HepG2 (cell line): ENCODE measurements around the gene CD9. TPM values are rescaled to one million over a fixed set of nuclear protein-coding genes. Genes with fewer than 3 reads are reported as not detected.

Source experiments
- GZF1 ChIP-seq: sonication (generic); formaldehyde crosslinking; IDR thresholded peaks from 2 replicates; pipeline ENCODE4 v1.5.1; 2020; ENCODE audit warnings: mild to moderate bottlenecking, missing genetic modification reagents
- HNRNPUL1 ChIP-seq: fragments of 200-400 bp; formaldehyde crosslinking; IDR thresholded peaks from 2 replicates; pipeline ENCODE4 v1.6.1; 2017; ENCODE audit warnings: low read depth, mild to moderate bottlenecking, low read length, moderate library complexity
- KDM1A ChIP-seq: IDR thresholded peaks from 2 replicates; pipeline ENCODE4 v1.6.1; 2016; ENCODE audit warnings: missing compliant biosample characterization
- KDM2A ChIP-seq: sonication (generic); formaldehyde crosslinking; IDR thresholded peaks from 2 replicates; pipeline ENCODE4 v1.4.0; 2020; ENCODE audit warnings: low read depth, missing genetic modification reagents, borderline replicate concordance
- KLF12 ChIP-seq: sonication (generic); formaldehyde crosslinking; IDR thresholded peaks from 2 replicates; pipeline ENCODE4 v1.4.0; 2020; ENCODE audit warnings: missing genetic modification reagents, borderline replicate concordance
- NFIC ChIP-seq: IDR thresholded peaks from 2 replicates; pipeline ENCODE4 v1.6.1; 2012; ENCODE audit warnings: mild to moderate bottlenecking, low read length, inconsistent platforms
- PAF1 ChIP-seq: IDR thresholded peaks from 2 replicates; pipeline ENCODE4 v1.6.1; 2016; ENCODE audit warnings: missing genetic modification reagents, missing compliant biosample characterization
- THAP9 ChIP-seq: sonication (generic); formaldehyde crosslinking; IDR thresholded peaks from 2 replicates; pipeline ENCODE4; 2020; ENCODE audit warnings: missing genetic modification reagents, mild to moderate bottlenecking, borderline replicate concordance
- U2AF1 ChIP-seq: fragments of 200-400 bp; formaldehyde crosslinking; optimal IDR thresholded peaks from 2 replicates; pipeline ENCODE3; 2017; ENCODE audit warnings: mild to moderate bottlenecking, low read depth, low read length
- ZIK1 ChIP-seq: sonication (generic); formaldehyde crosslinking; IDR thresholded peaks from 2 replicates; pipeline ENCODE4 v1.5.0; 2020; ENCODE audit warnings: mild to moderate bottlenecking, low read depth, missing genetic modification reagents, borderline replicate concordance
- ZNF180 ChIP-seq: sonication (generic); formaldehyde crosslinking; IDR thresholded peaks from 2 replicates; pipeline ENCODE4 v1.4.0; 2020; ENCODE audit warnings: low read depth, missing genetic modification reagents, borderline replicate concordance
- ZNF543 ChIP-seq: sonication (generic); formaldehyde crosslinking; IDR thresholded peaks from 2 replicates; pipeline ENCODE4 v1.4.0; 2020; ENCODE audit warnings: mild to moderate bottlenecking, missing genetic modification reagents
- ZNF619 ChIP-seq: sonication (generic); formaldehyde crosslinking; IDR thresholded peaks from 2 replicates; pipeline ENCODE4 v1.4.0; 2020; ENCODE audit warnings: mild to moderate bottlenecking, missing genetic modification reagents
- polyA plus RNA-seq, 8 experiments: library from polyadenylated mRNA; depleted of rRNA in 3 of 8; stranded (reverse) in 7 of 8; unstranded in 1 of 8; fragments of >200 nt; fragmentation: Illumina TruSeq in 4 of 8; extraction: Trizol in 4 of 8; gene quantifications; 2 replicates each; pipeline versions ENCODE4 v1.2.1 to v1.2.3, GENCODE V29; 2011 to 2016; ENCODE audit warnings: low read depth in 4 of 8, missing spikeins in 1 of 8, mixed read lengths in 1 of 8; ENCODE audit not compliant: insufficient read depth in 1 of 8
- total RNA-seq, 5 experiments: library from RNA; depleted of rRNA; stranded (reverse); fragments of >200 nt; fragmentation: Illumina TruSeq; extraction: Trizol; gene quantifications; 2 replicates each; pipeline ENCODE4 v1.2.3, GENCODE V29; 2016; ENCODE audit warnings: low read depth in 1 of 5
- TF ChIP-seq, protein P1 (sequence below): sonication (generic); formaldehyde crosslinking; IDR thresholded peaks from 2 replicates; pipeline ENCODE4 v1.4.0; 2020; ENCODE audit warnings: missing genetic modification reagents
- TF ChIP-seq, protein P2 (sequence below): sonication (generic); formaldehyde crosslinking; IDR thresholded peaks from one replicate; pipeline ENCODE4 v1.5.1; 2020; ENCODE audit warnings: mild to moderate bottlenecking, missing genetic modification reagents; ENCODE audit errors: not compliant biosample characterization

The CD9 gene
- total and polyA plus RNA-seq, 2 of the 13 experiments (the other 11 are each of a cell fraction or from before 2014, with no cell fraction given), result 5.8 to 38.3 TPM

- TF ChIP-seq THAP9 (CRISPR knock-in tag), result no peak
- TF ChIP-seq PAF1, result no peak
- no peak for TF ChIP-seq KLF12 (CRISPR knock-in tag)
- no peak; the same call in 1 of the 2 replicates for TF ChIP-seq ZNF543 (CRISPR knock-in tag)
- no peak for TF ChIP-seq NFIC
- TF ChIP-seq, protein P1, sequence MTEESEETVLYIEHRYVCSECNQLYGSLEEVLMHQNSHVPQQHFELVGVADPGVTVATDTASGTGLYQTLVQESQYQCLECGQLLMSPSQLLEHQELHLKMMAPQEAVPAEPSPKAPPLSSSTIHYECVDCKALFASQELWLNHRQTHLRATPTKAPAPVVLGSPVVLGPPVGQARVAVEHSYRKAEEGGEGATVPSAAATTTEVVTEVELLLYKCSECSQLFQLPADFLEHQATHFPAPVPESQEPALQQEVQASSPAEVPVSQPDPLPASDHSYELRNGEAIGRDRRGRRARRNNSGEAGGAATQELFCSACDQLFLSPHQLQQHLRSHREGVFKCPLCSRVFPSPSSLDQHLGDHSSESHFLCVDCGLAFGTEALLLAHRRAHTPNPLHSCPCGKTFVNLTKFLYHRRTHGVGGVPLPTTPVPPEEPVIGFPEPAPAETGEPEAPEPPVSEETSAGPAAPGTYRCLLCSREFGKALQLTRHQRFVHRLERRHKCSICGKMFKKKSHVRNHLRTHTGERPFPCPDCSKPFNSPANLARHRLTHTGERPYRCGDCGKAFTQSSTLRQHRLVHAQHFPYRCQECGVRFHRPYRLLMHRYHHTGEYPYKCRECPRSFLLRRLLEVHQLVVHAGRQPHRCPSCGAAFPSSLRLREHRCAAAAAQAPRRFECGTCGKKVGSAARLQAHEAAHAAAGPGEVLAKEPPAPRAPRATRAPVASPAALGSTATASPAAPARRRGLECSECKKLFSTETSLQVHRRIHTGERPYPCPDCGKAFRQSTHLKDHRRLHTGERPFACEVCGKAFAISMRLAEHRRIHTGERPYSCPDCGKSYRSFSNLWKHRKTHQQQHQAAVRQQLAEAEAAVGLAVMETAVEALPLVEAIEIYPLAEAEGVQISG (CRISPR knock-in tag), result peak; percentile 69
- no peak for TF ChIP-seq ZNF180 (CRISPR knock-in tag)
- no peak for TF ChIP-seq KDM1A (CRISPR knock-in tag)
- TF ChIP-seq HNRNPUL1, result no peak
- TF ChIP-seq ZIK1 (CRISPR knock-in tag), result no peak
- TF ChIP-seq, protein P2, sequence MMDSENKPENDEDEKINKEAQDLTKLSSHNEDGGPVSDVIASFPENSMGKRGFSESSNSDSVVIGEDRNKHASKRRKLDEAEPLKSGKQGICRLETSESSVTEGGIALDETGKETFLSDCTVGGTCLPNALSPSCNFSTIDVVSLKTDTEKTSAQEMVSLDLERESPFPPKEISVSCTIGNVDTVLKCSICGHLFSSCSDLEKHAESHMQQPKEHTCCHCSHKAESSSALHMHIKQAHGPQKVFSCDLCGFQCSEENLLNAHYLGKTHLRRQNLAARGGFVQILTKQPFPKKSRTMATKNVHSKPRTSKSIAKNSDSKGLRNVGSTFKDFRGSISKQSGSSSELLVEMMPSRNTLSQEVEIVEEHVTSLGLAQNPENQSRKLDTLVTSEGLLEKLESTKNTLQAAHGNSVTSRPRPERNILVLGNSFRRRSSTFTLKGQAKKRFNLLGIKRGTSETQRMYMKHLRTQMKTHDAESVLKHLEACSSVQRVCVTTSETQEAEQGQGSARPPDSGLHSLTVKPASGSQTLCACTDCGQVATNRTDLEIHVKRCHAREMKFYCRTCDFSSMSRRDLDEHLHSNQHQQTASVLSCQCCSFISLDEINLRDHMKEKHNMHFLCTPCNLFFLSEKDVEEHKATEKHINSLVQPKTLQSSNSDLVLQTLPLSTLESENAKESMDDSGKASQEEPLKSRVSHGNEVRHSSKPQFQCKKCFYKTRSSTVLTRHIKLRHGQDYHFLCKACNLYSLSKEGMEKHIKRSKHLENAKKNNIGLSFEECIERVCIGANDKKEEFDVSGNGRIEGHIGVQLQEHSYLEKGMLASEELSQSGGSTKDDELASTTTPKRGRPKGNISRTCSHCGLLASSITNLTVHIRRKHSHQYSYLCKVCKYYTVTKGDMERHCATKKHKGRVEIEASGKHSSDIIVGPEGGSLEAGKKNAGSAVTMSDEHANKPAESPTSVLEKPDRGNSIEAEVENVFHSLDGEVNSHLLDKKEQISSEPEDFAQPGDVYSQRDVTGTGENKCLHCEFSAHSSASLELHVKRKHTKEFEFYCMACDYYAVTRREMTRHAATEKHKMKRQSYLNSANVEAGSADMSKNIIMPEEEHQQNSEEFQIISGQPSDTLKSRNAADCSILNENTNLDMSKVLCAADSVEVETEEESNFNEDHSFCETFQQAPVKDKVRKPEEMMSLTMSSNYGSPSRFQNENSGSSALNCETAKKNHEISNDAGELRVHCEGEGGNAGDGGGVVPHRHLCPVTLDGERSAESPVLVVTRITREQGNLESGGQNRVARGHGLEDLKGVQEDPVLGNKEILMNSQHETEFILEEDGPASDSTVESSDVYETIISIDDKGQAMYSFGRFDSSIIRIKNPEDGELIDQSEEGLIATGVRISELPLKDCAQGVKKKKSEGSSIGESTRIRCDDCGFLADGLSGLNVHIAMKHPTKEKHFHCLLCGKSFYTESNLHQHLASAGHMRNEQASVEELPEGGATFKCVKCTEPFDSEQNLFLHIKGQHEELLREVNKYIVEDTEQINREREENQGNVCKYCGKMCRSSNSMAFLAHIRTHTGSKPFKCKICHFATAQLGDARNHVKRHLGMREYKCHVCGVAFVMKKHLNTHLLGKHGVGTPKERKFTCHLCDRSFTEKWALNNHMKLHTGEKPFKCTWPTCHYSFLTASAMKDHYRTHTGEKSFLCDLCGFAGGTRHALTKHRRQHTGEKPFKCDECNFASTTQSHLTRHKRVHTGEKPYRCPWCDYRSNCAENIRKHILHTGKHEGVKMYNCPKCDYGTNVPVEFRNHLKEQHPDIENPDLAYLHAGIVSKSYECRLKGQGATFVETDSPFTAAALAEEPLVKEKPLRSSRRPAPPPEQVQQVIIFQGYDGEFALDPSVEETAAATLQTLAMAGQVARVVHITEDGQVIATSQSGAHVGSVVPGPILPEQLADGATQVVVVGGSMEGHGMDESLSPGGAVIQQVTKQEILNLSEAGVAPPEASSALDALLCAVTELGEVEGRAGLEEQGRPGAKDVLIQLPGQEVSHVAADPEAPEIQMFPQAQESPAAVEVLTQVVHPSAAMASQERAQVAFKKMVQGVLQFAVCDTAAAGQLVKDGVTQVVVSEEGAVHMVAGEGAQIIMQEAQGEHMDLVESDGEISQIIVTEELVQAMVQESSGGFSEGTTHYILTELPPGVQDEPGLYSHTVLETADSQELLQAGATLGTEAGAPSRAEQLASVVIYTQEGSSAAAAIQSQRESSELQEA (CRISPR knock-in tag), result no peak
- no peak for TF ChIP-seq U2AF1
- TF ChIP-seq KDM2A (CRISPR knock-in tag), result peak; percentile 69; the same call in 1 of the 2 replicates
- TF ChIP-seq ZNF619, result no peak
- TF ChIP-seq GZF1 (CRISPR knock-in tag), result no peak
Measured at GRCh38 chr12:6230321-6231110, 30.3 kb downstream of the CD9 start (continued).
